ENCODE data around the gene RHOT2. TPM values are rescaled to one million over a fixed set of nuclear protein-coding genes. Genes with fewer than 3 reads are reported as not detected.

The RHOT2 gene
- total and polyA plus RNA-seq, 9 of the 15 experiments (the other 6 are each of a cell fraction or from before 2014, with no cell fraction given), result 5.0 to 373 (median 112) TPM

DNA sequence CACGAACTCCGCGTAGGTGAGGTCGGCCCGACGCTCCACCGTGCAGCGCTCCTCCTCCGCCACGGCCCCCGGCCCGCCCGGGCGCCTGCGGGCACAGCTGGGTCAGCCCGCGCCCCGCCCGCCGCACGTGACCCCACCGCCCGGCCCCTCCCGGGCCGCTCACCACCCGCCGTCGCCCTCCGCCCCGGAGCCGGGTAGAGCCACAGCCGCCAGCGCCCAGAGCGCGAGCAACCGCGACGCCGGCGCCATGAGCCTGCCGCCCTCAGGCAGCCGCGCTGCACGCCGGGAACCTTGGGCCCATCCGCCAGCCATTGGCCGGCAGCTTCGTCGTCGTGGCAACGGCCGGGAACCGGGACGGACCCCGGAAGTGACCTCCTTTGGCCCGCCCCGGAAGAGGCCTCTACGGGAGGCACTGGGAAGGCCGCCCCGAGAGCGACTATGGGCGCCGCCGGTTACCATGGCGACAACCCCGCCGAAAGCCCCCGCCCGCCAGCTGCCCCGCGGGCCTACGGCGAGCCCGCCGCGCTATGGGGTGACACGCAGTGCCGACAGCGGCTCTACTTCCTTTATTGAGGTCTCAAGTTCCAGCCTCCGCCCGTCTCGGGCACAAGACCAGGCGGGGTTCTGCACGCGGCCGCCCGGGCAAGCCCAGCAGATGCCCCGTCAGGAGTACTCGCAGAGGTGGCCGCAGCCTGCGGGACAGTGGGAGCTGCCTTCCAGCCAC lies 16.3 kb downstream of the RHOT2 start, which contains the start of gene JMJD8 (continued):
- no peak for TF ChIP-seq GTF2B (IDR thresholded peaks at IDR 0.05; ENCODE audit: extremely low read depth, insufficient read length)
- no peak for TF ChIP-seq NBN (IDR thresholded peaks at IDR 0.05; ENCODE audit: low read depth)
- no peak for TF ChIP-seq RAD21 (CRISPR knock-in tag; conservative IDR thresholded peaks at IDR 0.05 in 1 of 2, IDR thresholded peaks at IDR 0.05 in 1 of 2)
- TF ChIP-seq SP2 (IDR thresholded peaks at IDR 0.05; ENCODE audit: extremely low read depth, low read depth, low read length, poor library complexity, severe bottlenecking), result peak; percentile 54
- peak; percentile 78 for TF ChIP-seq CREB1 (IDR thresholded peaks at IDR 0.05)
- TF ChIP-seq CREB1 (CRISPR knock-in tag; IDR thresholded peaks at IDR 0.05), result peak; percentile 81
- no peak; a peak in 1 of 3 replicates for TF ChIP-seq CBX3 (IDR thresholded peaks at IDR 0.05; ENCODE audit: borderline replicate concordance in 1 of 2, low read length in 2 of 2)
- no peak for TF ChIP-seq BCOR (IDR thresholded peaks at IDR 0.05)
- no peak for TF ChIP-seq TSHZ1 (CRISPR knock-in tag; IDR thresholded peaks at IDR 0.05)
- no peak for TF ChIP-seq JUNB (CRISPR knock-in tag; conservative IDR thresholded peaks at IDR 0.05)
- no peak for TF ChIP-seq ZZZ3 (IDR thresholded peaks at IDR 0.05)
- no peak for TF ChIP-seq TFAM (CRISPR knock-in tag; conservative IDR thresholded peaks at IDR 0.05)
- peak; percentile 65 for TF ChIP-seq PHF20 (IDR thresholded peaks at IDR 0.05; ENCODE audit: partially characterized antibody)
- TF ChIP-seq SRSF3 (IDR thresholded peaks at IDR 0.05; ENCODE audit: insufficient read depth, low read length), result no peak
- TF ChIP-seq ZNF77 (CRISPR knock-in tag; IDR thresholded peaks at IDR 0.05), result no peak
- TF ChIP-seq BCL6 (CRISPR knock-in tag; IDR thresholded peaks at IDR 0.05), result no peak
- TF ChIP-seq GABPB1 (CRISPR knock-in tag; IDR thresholded peaks at IDR 0.05), result peak; percentile 96
- TF ChIP-seq MLLT1 (IDR thresholded peaks at IDR 0.05), result no peak
- peak; percentile 84 for TF ChIP-seq TAF1 (IDR thresholded peaks at IDR 0.05; ENCODE audit: control insufficient read depth, extremely low read depth, insufficient read depth, low read length, severe bottlenecking)
- TF ChIP-seq ZNF583 (CRISPR knock-in tag; IDR thresholded peaks at IDR 0.05), result no peak
- no peak for TF ChIP-seq LARP7 (IDR thresholded peaks at IDR 0.05)
- TF ChIP-seq, protein P1, sequence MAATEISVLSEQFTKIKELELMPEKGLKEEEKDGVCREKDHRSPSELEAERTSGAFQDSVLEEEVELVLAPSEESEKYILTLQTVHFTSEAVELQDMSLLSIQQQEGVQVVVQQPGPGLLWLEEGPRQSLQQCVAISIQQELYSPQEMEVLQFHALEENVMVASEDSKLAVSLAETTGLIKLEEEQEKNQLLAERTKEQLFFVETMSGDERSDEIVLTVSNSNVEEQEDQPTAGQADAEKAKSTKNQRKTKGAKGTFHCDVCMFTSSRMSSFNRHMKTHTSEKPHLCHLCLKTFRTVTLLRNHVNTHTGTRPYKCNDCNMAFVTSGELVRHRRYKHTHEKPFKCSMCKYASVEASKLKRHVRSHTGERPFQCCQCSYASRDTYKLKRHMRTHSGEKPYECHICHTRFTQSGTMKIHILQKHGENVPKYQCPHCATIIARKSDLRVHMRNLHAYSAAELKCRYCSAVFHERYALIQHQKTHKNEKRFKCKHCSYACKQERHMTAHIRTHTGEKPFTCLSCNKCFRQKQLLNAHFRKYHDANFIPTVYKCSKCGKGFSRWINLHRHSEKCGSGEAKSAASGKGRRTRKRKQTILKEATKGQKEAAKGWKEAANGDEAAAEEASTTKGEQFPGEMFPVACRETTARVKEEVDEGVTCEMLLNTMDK (IDR thresholded peaks at IDR 0.05; ENCODE audit: borderline replicate concordance, insufficient read depth, low read depth, low read length, poor library complexity, severe bottlenecking), result no peak

Data from K562 (cell line).